PC-3 (cell line): ENCODE data around the gene CFP.

Source experiments
- EZH2 ChIP-seq: fragments of 300-600 bp; sonication (generic); IDR thresholded peaks from one replicate; pipeline ENCODE4 v1.6.1; 2017; ENCODE audit warnings: antibody characterized with exemption, mild to moderate bottlenecking, low read length; ENCODE audit not compliant: unreplicated experiment
- EZH2phosphoT487 ChIP-seq: fragments of 300-600 bp; sonication (generic); IDR thresholded peaks from 2 replicates; pipeline ENCODE4 v1.6.1; 2018; ENCODE audit warnings: mild to moderate bottlenecking, antibody characterized with exemption, low read length, borderline replicate concordance
- TF ChIP-seq, protein P1 (sequence below): fragments of 300-600 bp; sonication (generic); conservative IDR thresholded peaks from 2 replicates; pipeline ENCODE4 v1.5.1; 2017; ENCODE audit warnings: antibody characterized with exemption, low read depth, mild to moderate bottlenecking, low read length

DNA sequence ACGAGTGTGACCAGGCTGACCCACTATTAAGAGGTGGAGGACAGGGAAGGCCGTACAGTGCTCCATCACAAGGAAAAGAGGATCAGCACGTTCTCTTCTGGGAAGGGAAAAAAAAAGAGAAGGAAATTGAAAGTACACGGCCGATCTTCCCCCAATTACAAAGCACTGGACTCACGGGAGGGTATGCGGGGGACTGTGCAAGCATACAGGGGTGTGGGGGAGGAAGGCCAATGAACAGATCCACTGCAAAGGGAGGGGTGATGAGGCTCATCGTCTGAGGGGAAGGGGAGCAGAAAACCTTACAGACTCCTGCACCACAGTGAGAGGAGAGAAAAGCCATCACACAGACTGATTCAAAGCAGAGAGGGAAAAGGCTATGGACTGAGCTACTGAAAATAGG, 19.5 kb upstream of the CFP start:
- TF ChIP-seq, protein P1, sequence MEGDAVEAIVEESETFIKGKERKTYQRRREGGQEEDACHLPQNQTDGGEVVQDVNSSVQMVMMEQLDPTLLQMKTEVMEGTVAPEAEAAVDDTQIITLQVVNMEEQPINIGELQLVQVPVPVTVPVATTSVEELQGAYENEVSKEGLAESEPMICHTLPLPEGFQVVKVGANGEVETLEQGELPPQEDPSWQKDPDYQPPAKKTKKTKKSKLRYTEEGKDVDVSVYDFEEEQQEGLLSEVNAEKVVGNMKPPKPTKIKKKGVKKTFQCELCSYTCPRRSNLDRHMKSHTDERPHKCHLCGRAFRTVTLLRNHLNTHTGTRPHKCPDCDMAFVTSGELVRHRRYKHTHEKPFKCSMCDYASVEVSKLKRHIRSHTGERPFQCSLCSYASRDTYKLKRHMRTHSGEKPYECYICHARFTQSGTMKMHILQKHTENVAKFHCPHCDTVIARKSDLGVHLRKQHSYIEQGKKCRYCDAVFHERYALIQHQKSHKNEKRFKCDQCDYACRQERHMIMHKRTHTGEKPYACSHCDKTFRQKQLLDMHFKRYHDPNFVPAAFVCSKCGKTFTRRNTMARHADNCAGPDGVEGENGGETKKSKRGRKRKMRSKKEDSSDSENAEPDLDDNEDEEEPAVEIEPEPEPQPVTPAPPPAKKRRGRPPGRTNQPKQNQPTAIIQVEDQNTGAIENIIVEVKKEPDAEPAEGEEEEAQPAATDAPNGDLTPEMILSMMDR = no peak
- TF ChIP-seq EZH2 (no peak), EZH2phosphoT487 (no peak)
